Measurements from ENCODE around the gene TCEA3.

GRCh38 chr1:23341931-23342692, 82.4 kb downstream of the TCEA3 start:
- TF ChIP-seq CTCF (IDR thresholded peaks at IDR 0.05), result no peak
- TF ChIP-seq POLR2A (IDR thresholded peaks at IDR 0.05), result no peak
